OCI-LY1 (cell line): ENCODE data around the gene MAPK13.
A peak's percentile ranks its signal among the peaks of the same experiment; 100 is the strongest.

ENCODE experiments used
- H2AFZ ChIP-seq: fragments of 200-600 bp; sonication (generic), shearing (Covaris generic); 2 replicates; pipeline ENCODE4 v1.6.0; 2014; ENCODE audit warnings: antibody characterized with exemption, mild to moderate bottlenecking, low read length
- H3F3A ChIP-seq: fragments of 200-600 bp; sonication (generic), shearing (Covaris generic); 2 replicates; pipeline ENCODE4 v1.6.0; 2014; ENCODE audit warnings: mild to moderate bottlenecking, antibody characterized with exemption, low read length, moderate library complexity; ENCODE audit not compliant: insufficient read depth
- H3K27ac ChIP-seq: fragments of 200-600 bp; sonication (generic); 2 replicates; pipeline ENCODE4 v1.5.1; 2014; ENCODE audit warnings: low read length, mixed run types, mild to moderate bottlenecking, low read depth; ENCODE audit not compliant: poor library complexity, severe bottlenecking
- H3K27me3 ChIP-seq: fragments of 200-600 bp; sonication (generic); 2 replicates; pipeline ENCODE4 v1.6.0; 2014; ENCODE audit warnings: antibody characterized with exemption, mild to moderate bottlenecking, low read length, moderate library complexity; ENCODE audit not compliant: insufficient read depth
- H3K36me3 ChIP-seq: fragments of 200-600 bp; sonication (generic); 2 replicates; pipeline ENCODE4 v1.6.1; 2014; ENCODE audit warnings: mild to moderate bottlenecking, antibody characterized with exemption, low read length, moderate library complexity, mixed read lengths; ENCODE audit not compliant: insufficient read depth
- H3K4me1 ChIP-seq: fragments of 200-600 bp; sonication (generic); 2 replicates; pipeline ENCODE4 v1.5.1; 2014; ENCODE audit warnings: mild to moderate bottlenecking, low read length, moderate library complexity; ENCODE audit not compliant: insufficient read depth, severe bottlenecking
- H3K4me2 ChIP-seq: fragments of 200-600 bp; sonication (generic), shearing (Covaris generic); 2 replicates; pipeline ENCODE4 v1.6.1; 2014; ENCODE audit warnings: low read length
- H3K4me3 ChIP-seq: fragments of 200-600 bp; sonication (generic); 2 replicates; pipeline ENCODE4 v1.5.1; 2014; ENCODE audit warnings: low read length, low read depth, mild to moderate bottlenecking, mixed read lengths; ENCODE audit not compliant: poor library complexity, severe bottlenecking
- H3K79me2 ChIP-seq: fragments of 200-600 bp; shearing (Covaris generic); 2 replicates; pipeline ENCODE4 v1.6.1; 2016; ENCODE audit warnings: mixed run types, low read length, mixed read lengths; ENCODE audit not compliant: insufficient read depth
- H3K9ac ChIP-seq: fragments of 200-600 bp; sonication (generic), shearing (Covaris generic); 2 replicates; pipeline ENCODE4 v1.6.1; 2014; ENCODE audit warnings: mild to moderate bottlenecking, low read length, mixed read lengths
- H3K9me2 ChIP-seq: fragments of 200-600 bp; sonication (generic), shearing (Covaris generic); 2 replicates; pipeline ENCODE4 v1.6.1; 2014; ENCODE audit warnings: low read depth, mild to moderate bottlenecking, low read length, mixed read lengths
- H3K9me3 ChIP-seq: fragments of 200-600 bp; shearing (Covaris generic); 2 replicates; pipeline ENCODE4 v1.6.1; 2014; ENCODE audit warnings: low read length, mixed read lengths
- H4K20me1 ChIP-seq: fragments of 200-600 bp; sonication (generic), shearing (Covaris generic); 2 replicates; pipeline ENCODE4 v1.6.0; 2016; ENCODE audit warnings: mild to moderate bottlenecking, low read length; ENCODE audit not compliant: insufficient read depth
- CTCF ChIP-seq: fragments of 200-600 bp; sonication (generic), shearing (Covaris generic); IDR thresholded peaks from 2 replicates; pipeline ENCODE4 v1.5.1; 2017; ENCODE audit warnings: mild to moderate bottlenecking, antibody characterized with exemption, low read length, moderate library complexity, mixed read lengths
- EZH2 ChIP-seq: fragments of 200-600 bp; sonication (generic), shearing (Covaris generic); IDR thresholded peaks from 2 replicates; pipeline ENCODE4 v1.8.0; 2017; ENCODE audit warnings: borderline replicate concordance, mixed run types, mild to moderate bottlenecking, antibody characterized with exemption, low read length, moderate library complexity, mixed read lengths

Gene MAPK13

DNA sequence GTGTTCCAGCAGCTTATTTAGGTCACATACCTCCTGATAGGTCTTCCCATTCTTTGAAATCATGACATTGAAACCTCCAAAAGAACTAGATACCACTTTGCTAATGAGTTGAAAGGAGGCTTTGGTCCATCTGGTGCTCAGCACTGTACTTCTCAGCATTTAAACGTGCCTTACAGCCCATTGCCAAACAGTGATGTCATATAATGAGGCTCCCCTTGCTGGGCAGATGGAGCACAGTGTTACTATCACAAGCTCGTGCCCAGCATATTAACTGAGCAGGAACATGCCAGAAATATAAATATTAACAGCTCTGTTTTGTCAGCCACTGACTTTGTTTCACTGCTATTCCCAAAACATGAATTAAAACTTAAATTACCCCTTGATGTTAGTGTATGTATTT lies 25.5 kb upstream of the MAPK13 start:
- Histone ChIP-seq H3F3A (no peaks in the 10 kb centered on the region), H4K20me1 (no peaks in the 10 kb centered on the region), H3K4me3 (no peak overlapping the region), H3K4me1 (peaks cover 26% of the 10 kb centered on the region), H2AFZ (no peak overlapping the region), H3K9ac (no peak overlapping the region), H3K4me2 (no peak overlapping the region), H3K9me3 (no peaks in the 10 kb centered on the region), H3K79me2 (no peaks in the 10 kb centered on the region), H3K36me3 (peaks cover 62% of the 10 kb centered on the region; the same call in 1 of the 2 replicates), H3K9me2 (no peaks in the 10 kb centered on the region), H3K27me3 (no peaks in the 10 kb centered on the region), H3K27ac (no peak overlapping the region)
- TF ChIP-seq EZH2 (no peak), CTCF (no peak)

DNA sequence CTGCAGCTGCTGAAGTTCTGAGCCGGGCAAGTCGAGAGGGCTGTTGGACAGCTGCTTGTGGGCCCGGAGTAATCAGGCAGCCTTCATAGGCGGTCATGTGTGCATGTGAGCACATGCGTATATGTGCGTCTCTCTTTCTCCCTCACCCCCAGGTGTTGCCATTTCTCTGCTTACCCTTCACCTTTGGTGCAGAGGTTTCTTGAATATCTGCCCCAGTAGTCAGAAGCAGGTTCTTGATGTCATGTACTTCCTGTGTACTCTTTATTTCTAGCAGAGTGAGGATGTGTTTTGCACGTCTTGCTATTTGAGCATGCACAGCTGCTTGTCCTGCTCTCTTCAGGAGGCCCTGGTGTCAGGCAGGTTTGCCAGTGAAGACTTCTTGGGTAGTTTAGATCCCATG lies 21.2 kb upstream of the MAPK13 start:
- H3K27ac ChIP-seq = peak overlapping the region; percentile 90
- no peaks in the 10 kb centered on the region for H3K9me2 ChIP-seq
- H3K9ac ChIP-seq = peak overlapping the region; percentile 27; the same call in 1 of the 2 replicates
- no peaks in the 10 kb centered on the region for H3F3A ChIP-seq
- no peaks in the 10 kb centered on the region for H4K20me1 ChIP-seq
- H3K36me3 ChIP-seq = peaks cover 31% of the 10 kb centered on the region; the same call in 1 of the 2 replicates
- peaks cover 55% of the 10 kb centered on the region for H3K4me1 ChIP-seq
- TF ChIP-seq EZH2 (no peak), CTCF (no peak)
- no peaks in the 10 kb centered on the region for H3K9me3 ChIP-seq
- no peak overlapping the region for H2AFZ ChIP-seq
- peak overlapping the region; percentile 21; the same call in 1 of the 2 replicates for H3K4me2 ChIP-seq
- no peak overlapping the region for H3K4me3 ChIP-seq
- no peaks in the 10 kb centered on the region for H3K79me2 ChIP-seq
- H3K27me3 ChIP-seq = no peaks in the 10 kb centered on the region

DNA sequence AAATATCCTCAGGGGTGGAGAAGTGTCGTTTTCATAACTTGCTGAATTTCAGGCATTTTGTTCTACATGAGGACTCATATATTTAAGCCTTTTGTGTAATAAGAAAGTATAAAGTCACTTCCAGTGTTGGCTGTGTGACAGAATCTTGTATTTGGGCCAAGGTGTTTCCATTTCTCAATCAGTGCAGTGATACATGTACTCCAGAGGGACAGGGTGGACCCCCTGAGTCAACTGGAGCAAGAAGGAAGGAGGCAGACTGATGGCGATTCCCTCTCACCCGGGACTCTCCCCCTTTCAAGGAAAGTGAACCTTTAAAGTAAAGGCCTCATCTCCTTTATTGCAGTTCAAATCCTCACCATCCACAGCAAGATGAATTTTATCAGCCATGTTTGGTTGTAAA lies 20.3 kb upstream of the MAPK13 start:
- H3K4me3 ChIP-seq = no peak overlapping the region
- no peak overlapping the region for H3K4me2 ChIP-seq
- peaks cover 65% of the 10 kb centered on the region for H3K4me1 ChIP-seq
- H3F3A ChIP-seq = no peaks in the 10 kb centered on the region
- no peaks in the 10 kb centered on the region for H3K9me2 ChIP-seq
- H3K27me3 ChIP-seq = no peaks in the 10 kb centered on the region
- no peak overlapping the region for H2AFZ ChIP-seq
- H3K9ac ChIP-seq = no peak overlapping the region
- no peaks in the 10 kb centered on the region for H4K20me1 ChIP-seq
- peaks cover 25% of the 10 kb centered on the region; the same call in 1 of the 2 replicates for H3K36me3 ChIP-seq
- peak overlapping the region; percentile 90 for H3K27ac ChIP-seq
- no peaks in the 10 kb centered on the region for H3K9me3 ChIP-seq
- no peaks in the 10 kb centered on the region for H3K79me2 ChIP-seq
- TF ChIP-seq EZH2 (no peak), CTCF (no peak)
